Esophagus muscularis mucosa (tissue), 4 donors: ENCODE results near the gene PTPRE.

ENCODE experiments used
- EP300 ChIP-seq: sonication (generic); formaldehyde crosslinking; IDR thresholded peaks from one replicate; pipeline ENCODE4 v1.6.1; 2017; ENCODE audit warnings: antibody characterized with exemption
- POLR2A ChIP-seq: fragments of 450-650 bp; IDR thresholded peaks from one replicate; pipeline ENCODE4 v1.6.1; 2017; ENCODE audit warnings: antibody characterized with exemption, moderate library complexity, mild to moderate bottlenecking, low read depth
- POLR2AphosphoS5 ChIP-seq, 2 donors: sonication (generic); formaldehyde crosslinking; IDR thresholded peaks; one replicate each; pipeline ENCODE4 v1.6.1; 2017; ENCODE audit warnings: antibody characterized with exemption in 2 of 2
- TF ChIP-seq, protein P1 (sequence below), 3 experiments: fragments of 200-600 bp in 2 of 3; fragments of 450-650 bp in 1 of 3; sonication (generic) in 2 of 3; IDR thresholded peaks; one replicate each; pipeline ENCODE4 v1.5.1; 2017 to 2019; ENCODE audit warnings: antibody characterized with exemption in 3 of 3, mild to moderate bottlenecking in 2 of 3, moderate library complexity in 1 of 3

GRCh38 chr10:128059982-128060293 is 153.0 kb downstream of the PTPRE start:
- TF ChIP-seq, protein P1, sequence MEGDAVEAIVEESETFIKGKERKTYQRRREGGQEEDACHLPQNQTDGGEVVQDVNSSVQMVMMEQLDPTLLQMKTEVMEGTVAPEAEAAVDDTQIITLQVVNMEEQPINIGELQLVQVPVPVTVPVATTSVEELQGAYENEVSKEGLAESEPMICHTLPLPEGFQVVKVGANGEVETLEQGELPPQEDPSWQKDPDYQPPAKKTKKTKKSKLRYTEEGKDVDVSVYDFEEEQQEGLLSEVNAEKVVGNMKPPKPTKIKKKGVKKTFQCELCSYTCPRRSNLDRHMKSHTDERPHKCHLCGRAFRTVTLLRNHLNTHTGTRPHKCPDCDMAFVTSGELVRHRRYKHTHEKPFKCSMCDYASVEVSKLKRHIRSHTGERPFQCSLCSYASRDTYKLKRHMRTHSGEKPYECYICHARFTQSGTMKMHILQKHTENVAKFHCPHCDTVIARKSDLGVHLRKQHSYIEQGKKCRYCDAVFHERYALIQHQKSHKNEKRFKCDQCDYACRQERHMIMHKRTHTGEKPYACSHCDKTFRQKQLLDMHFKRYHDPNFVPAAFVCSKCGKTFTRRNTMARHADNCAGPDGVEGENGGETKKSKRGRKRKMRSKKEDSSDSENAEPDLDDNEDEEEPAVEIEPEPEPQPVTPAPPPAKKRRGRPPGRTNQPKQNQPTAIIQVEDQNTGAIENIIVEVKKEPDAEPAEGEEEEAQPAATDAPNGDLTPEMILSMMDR (IDR thresholded peaks at IDR 0.05) = no peak
- no peak for TF ChIP-seq POLR2AphosphoS5 (IDR thresholded peaks at IDR 0.05)
- TF ChIP-seq POLR2A = no peak
- no peak for TF ChIP-seq EP300
